ENCODE measurements around the gene HIVEP3.

Gene HIVEP3

DNA sequence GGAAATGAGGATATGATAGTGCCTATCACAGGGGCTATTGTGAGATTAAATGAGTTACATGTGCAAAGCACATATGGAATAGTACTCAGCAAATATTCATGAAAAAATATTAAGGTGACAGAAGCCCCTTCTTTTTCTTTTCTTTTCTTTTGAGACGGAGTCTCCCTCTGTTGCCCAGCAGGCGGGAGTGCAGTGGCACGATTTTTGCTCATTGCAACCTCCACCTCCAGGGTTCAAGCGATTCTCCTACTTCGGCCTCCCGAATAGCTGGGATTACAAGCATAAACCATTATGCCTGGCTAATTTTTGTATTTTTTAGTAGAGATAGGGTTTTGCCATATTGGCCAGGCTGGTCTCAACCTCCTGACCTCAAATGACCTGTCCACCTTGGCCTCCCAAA lies 139.4 kb downstream of the HIVEP3 start:
- no peak for DNase-seq

DNA sequence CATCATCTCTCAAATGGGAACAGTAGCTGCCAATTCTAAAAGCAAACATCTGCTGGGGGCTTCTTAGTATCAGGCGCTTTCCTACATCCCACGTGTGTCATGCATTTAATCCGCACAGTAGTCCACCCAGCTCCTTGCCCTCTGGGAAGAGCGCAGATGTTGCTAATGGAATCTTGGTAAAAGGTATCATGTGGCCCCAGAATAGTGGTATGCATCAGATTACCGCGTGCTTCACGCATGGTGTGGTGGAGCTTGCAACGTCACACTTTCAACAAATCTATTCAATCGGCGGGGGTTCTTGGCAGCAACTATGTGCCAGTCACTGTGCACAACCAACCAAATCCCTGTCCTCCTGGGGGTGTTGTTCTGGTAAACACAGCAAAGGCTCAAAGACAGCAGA lies 141.0 kb downstream of the HIVEP3 start:
- no peak for DNase-seq

DNA sequence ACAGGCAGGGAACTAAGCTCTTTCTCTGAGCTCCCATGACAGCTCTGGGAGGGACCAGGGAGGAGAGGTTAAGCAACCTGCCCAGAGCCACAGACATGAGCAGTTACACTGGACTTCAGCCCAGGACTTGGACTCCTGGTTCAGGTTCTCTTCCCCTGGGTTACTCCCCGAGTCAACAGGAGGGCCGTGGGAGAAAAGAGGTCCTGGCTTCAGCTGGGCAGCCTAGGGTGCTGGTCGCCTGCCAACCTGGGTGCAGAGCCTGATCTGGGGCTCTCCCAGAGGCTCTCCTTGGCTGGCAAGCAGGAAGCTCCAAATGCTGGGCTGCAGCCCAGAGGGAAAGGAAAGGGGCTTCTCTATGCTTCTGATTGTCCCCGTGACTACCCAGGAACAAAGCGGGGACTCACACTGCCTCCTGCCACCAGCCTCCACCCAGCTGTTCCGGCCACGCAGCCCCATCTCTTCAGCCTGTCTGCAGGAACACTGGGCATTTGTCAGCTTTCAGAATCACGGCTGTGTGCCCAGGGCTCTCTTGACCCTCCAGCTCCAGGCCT lies 141.8 kb downstream of the HIVEP3 start:
- no peak for DNase-seq

DNA sequence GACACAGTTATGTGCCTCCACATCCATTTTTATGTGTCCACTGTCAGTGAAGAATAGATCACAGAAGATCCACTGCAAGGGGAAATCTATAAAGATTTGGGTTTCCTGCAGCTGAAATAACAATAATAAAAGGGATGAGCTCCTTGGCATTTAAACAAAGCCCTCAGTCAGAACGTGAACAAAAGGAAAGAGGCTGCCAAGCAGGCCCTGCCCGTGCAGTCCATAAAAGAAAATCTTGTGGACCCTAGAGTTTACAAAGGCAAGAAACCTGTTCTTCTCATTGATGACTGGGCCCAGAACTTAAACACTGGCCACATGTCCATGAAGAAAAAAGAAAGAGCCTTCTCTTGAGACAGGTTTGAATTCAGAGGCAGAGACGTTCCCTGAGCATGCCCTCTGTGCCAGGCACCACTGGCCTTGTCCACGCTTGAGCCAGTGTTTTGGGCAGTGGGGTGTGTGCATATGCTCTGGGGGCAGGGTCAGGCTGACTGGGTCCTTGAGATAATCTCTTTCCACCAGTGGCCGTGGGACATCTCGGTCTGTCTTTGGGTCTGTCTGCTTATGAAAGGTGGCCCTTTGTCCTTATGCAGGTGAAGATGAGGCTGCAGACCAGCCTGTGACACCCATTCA lies 142.7 kb downstream of the HIVEP3 start:
- DNase-seq = no peak

DNA sequence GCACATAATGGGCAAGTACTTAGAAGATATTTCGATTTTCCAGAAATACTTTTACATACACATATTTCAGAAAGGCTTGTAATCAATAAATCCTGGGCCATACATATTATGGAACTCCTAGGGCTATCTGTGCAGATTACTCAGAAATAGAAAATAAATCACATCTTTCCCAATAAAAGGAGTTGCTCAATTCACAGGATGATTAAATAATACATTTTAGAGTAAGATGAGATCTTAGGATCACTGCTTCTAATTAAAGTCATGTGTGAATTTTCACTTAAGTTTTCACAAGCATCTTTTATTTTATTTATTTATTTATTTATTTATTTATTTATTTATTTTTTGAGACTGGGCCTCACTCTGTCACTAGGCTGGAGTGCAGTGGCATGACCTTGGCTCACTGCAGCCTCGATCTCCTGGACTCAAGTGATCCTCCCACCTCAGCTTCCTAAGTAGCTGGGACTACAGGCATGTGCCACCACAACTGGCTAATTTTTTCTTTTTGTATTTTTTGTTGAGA lies 144.2 kb downstream of the HIVEP3 start:
- DNase-seq = no peak

DNA sequence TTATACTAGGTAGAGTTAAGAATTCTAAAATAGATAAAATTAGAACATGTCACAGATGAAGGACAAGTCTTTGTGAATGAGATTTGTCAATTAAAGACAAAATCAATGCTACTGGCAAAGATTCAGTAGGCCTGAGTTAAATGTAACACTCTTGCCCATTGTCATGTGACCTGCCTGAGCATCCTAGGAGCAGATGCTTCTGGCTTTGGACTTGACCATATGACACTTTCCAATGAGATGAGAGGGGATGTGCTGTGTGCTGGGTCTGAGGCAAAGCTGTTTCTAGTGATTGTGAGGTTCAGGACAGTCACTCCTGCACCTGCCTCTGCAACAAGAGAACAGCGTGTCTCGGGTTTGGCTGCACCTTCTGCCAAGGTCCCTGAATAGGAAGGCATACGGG lies 144.9 kb downstream of the HIVEP3 start:
- DNase-seq = no peak

DNA sequence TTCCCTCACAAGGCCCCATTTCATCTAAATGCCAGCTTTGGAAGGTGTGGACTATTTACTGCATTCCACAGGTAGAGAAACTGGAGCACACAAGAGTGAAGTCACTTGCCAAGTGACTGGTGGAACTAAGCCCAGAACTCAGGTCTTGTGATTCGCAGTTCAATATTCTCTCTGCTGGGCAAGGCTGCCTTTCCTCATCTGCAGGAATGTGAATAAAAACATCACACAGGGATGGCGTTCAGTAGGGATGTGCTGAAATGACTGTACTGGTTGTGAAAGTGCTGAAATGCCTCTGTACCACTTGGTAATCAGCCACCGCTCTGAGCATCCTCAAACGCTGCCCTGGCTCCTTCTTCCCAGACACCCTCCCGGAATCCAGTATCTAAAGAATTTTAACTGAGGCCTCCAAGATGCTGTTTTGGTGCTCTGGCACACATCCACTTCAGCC lies 145.6 kb downstream of the HIVEP3 start:
- no peak for DNase-seq

DNA sequence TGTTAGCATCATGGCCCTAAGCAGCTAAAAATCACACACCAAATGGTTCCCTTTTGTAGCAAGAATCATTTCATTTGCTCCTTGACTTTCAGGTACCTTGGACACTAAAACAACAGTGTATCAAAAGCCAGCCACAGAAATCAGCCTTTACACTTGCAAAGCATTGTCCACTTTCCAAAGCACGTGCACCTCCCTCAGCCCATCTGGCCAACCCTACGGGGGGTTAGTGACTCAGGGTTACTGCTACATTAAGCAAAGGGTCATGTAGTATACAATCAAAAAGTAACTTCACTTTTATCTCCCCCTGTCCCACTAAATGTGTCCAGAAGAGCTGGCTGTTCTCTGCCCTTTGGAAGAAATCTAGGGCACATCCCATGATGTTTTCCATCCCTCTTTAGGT lies 149.7 kb downstream of the HIVEP3 start:
- no peak for DNase-seq

DNA sequence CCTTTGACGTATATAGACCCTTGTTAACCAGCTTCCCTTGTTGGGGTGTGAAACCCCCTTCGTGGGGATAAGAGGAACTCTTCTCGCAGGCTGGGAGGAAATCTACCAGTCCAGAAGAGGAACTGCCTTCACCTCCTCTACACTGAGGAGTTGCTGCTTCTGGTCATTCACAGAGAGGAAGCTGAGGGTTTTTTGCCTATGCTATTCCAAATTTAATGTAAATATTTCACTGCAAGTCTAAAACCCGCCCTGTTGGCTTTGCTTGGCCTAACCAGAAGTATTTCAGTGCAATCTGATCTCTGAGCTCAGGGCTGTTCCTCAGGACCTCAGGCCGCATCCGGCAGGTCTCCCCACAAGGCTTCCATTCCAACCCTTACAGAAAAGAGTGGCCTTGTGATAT lies 150.1 kb downstream of the HIVEP3 start:
- DNase-seq = peak; percentile 96

DNA sequence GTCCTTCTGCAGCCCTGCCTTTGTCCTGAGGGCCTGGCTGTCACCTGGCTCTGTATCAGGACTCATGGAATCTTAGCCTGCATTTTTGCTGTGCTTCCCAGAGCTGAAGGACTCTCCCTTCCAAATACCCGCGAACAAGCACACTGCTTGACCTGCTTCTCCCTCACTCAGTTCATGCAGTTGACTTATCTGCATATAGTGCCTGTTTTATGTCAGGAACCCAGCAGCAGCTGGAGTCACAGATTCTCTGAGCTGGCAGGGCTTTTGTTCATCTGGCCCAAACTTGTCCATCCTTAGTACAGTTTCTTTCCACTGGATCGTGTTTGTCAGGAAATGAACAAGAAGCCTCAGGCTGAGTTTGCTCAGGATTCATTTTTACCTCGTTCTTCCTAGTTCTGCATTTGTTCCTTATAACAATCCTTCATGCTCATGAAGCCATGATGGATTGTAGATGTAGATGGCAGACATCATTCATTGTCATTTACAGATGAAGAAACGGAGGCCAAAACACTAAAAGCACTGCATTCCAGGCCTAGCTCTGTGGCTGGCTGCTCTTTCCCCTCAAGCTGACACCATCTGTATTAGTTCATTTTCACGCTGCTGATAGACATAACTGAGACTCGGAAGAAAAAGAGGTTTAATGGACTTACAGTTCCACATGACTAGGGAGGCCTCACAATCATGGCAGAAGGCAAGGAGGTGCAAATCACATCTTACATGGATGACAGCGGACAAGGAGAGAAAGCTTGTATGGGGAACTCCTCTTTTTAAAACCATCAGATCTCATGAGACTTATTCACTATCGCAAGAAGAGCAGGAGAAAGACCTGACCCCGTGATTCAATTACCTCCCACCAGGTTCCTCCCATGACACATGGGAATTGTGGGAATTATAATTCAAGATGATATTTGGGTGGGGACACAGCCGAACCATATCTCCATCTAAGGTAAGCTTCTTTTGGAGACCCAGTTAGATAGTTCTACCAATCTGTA lies 150.9 kb downstream of the HIVEP3 start:
- no peak for DNase-seq

DNA sequence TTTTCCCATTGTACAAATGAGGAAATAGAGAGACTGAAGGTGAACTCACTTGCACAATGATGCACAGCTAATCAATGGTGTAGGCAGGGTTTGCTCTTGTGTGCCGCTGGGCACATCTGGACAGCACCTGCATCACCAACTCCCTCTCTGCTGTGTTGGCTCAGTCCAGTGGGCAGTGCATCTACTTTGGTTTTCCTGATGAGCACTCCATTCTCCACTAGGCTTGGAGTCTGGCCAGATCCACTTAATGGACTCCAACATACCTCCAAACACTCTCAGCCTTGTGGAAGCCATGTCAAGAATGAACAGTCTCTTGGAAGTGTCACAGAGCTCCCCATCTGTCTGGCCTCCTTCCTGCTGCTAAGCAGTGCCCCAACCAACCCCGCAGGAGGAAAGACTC lies 152.2 kb downstream of the HIVEP3 start:
- DNase-seq = peak; percentile 40

DNA sequence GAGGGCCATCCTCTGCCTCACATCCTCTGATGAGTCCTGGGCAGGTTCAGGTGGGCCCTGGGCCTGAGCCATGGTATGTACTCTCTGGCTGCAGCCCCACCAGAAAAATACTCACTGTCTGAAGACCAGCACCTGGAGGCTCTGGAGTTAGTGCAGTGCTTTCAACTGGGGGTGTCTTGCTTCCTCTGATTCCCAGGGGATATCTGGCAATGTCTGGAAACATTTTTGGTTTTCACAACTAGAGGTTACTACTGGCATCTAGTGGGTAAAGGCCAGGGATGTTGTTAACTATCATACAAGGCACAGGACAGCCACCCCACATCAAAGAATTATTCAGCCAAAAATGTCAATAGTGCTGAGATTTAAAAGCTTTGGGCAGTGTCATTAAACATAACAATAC lies 152.7 kb downstream of the HIVEP3 start:
- no peak for DNase-seq

DNA sequence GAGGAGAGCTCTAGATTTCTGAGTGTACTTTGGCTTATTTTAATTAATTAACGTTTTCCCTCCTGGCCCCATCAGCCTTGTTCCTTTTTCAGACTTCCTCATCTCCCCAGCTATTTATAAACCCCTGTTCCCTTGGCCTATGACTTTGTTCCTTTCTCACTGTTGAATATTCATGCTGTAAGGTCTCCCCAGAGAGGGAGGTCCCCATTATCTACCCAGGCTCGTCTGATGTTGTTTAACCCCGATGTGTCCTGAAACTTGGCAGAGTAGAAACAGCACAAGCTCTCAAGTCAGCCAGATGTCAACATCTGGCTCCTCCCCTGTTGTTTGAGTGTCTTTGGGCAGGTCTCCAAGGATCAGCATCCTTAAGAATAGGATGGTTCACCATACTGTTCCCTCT lies 153.6 kb downstream of the HIVEP3 start:
- peak; percentile 76 for DNase-seq

DNA sequence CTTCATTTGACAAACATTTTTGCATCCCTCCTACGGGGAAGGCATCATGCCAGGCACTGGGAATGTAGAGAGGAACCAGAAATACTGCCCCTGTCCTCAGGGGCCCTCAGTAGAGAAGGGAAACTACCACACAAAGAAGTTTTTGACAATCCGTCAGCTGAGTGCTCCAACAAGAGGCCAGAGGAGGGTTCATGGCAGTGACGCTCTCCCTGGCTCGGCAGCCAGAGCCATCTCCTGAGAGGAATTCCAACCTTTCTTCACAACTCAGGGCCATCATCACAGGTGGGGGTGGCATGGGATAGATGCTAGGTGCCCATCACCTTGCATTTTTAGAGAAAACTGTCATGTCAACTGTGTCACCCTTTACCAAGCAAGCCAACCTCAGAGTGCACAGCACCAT lies 154.1 kb downstream of the HIVEP3 start:
- DNase-seq = peak; percentile 72

DNA sequence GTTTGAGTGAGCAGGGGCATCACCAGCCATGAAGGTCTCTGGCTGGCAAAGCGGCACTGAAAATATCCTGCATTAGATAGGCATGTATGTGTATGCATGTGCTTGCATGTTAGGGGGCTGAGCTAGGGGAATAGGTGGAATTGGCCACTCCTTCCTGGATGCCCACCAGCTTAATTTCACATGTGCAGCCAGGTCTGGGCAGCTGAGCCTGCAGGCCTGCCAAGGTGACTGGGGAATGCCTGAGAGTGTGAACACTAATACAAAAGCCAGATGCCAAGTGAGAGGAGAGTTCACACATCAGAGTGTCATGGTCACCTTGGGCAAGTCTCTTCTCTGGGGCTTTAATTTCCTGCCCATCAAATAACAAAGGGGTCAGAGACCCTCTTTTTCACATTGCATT lies 155.9 kb downstream of the HIVEP3 start:
- DNase-seq = no peak

DNA sequence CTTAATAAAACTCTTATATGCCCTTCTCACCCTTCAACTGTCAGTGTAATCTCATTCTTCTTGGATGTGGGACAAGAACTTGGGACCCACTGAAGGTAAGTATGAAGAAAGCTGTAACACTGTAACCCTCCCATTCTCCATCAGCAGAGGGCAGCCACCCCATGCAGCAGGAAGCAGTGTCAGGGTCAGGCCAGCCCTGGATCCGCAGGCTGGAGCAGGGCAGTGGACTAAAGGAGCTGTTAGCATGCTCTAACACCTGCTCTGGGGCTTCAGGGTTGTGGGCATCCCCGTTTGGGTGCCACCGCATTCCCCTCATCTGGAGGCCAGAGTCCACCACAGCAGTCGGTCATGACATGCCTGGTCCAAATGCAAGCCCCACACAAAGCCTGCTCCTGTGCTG lies 156.5 kb downstream of the HIVEP3 start:
- DNase-seq = no peak

DNA sequence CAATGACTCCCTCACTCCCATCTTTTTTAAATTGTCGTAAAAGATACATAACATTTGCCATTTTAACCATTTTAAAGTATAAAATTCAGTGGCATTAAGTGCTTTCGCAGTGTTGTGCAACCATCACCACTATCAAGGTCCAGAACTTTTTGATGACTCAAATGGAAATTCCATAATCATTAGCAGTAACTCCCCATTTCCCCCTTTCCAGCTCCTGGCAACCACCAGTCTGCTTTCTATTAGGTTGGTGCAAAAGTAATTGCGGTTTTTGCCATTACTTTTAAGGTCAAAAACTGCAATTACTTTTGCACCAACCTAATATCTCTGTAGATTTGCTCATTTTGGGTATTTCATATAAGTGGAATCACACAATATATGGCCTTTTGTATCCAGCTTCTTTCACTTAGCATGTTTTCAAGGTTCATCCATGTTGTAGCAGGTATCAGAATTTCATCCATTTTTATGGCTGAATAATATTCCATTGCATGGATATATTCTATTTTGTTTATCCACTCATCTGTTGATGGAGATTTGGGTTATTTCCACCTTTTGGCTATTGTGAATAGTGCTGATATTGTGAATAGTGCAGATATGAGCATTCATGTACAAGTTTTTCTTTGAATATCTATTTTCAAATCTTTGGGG lies 159.7 kb downstream of the HIVEP3 start:
- DNase-seq = no peak

DNA sequence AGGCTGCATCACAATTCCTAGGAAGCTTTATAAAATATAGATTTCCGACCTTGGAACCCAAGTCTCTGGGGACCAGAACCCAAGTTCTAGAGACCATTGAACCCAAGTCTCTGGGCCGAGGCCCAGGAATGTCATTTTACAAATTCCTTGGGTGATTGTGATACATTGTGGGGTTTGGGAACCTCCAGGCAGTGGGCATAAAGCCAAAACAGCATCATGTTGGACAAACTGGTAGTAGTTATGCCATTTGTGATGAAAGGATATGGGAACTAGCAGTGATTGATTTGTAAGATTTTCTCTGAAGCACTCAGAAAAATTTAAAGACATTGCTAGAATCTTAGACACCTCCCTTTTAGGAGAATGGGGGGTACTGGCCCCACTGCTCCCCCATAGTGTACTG lies 160.2 kb downstream of the HIVEP3 start:
- no peak for DNase-seq

DNA sequence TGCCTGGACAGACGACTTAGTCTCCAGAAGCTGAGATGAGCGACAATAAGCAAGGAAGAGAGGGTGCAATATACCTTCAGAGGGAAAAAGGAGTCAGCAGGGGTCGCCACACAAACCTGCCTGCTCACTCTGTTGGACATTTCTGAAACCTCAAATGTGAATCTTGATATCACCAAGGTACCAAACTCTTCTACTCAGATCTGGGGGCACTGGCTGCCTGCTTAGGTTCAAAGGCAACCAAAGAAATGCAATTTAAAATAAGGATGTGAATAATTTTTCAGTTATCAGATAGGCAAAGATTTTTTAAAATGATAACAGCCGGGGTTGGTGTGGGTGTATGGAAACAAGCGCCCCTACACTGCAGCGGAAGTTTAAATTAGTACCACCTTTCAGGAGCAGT lies 164.2 kb downstream of the HIVEP3 start:
- DNase-seq = no peak

DNA sequence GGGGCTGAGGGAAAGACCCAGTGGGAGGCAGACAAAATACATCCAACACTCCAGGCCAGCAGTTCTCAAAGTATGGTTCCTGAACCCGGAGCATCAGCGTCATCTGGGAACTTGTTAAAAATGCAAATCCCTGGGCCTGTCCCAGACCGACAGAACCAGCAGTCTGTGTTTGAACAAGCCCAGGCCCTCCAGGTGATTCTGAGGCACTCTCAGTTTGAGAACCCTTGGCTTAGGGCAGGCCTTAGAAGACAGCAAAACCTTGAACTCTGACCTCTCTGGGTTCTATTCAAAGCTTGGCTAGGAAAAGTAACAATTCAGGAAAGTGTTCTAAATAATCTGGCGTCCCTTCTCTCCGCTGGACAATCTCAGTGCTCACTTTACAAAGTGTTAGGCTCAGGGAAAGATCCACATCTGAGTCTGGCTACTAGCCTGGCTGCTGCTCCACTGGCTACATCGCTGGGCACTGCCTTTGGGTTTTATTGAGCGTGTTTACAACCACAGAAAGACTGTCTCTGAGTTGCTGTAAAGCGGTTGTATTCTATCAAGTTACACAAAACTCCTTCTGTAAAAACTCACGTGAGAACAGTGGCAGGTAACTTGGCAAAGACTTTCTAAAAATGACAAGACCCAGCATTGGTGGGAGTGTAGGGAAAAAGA lies 166.1 kb downstream of the HIVEP3 start:
- no peak for DNase-seq

DNA sequence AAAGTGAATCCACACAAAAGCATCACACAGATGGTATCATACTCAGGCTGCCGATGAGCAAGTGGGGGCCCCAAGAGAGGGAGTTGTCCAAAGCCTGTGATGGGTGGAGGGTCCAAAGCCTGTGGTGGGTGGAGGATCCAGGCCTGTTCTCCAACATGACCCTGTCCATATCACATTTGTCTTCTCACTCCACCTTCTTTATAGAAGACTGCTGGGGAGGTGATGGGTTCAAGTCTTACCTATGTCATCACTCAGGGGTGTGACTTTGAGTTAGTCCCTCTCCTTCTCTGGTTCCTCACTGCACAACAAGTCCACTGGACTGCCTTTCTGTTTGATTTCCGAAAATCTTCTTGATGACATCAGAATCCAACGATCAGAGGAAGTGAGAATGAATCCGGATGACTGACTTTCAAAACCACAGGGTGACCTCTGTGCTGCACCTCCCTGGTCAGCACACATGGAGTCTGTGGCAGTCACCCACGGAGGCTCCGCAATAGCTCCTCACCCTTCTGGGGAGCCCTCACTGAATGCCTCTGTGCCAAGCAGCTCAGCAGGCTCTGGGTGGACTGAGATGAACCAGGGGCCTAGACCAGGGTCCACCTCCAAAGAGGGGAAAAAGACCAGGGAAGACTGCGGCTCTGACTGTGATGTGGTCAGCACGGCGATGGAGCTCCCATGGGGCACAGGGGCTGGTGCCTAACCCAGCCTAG lies 166.8 kb downstream of the HIVEP3 start:
- peak; percentile 95 for DNase-seq
